Measurements from ENCODE around the gene TIE1.

TIE1 gene

DNA sequence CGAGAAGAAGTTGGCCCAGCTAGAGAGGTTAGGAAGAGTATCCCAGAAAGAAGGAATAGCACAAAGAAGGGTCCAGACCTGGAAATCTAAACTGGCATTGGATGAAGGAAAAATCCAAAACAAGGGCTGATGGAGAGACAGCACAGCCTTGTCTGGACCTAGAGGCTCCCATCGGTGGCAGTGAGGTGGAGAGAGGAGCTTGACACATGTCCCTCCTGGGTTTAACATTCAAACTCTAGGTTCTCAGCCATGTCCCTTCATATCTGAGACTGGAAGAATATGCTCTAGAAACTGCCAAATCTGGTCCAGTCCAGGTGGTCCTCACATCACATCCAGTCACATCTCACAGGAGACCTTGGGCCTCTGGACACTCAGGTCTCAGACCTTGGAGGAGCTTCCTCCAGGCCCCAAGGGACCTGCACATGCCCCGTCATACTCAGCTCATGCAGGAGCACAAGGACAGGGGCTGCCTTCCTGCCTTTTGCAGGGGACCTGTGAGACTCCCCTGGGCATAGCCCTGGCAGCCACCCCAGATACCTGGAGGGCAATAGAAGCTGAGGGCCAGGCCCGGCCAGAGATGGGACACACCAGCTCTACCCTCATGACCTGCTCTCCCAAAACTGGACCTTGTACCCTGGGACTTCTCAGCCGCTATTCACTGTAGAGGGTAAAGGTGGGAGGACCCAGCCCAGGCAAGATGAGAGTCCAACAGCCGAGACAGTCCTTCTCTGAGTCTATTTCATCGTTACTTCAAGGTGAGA is 23.5 kb upstream of the TIE1 start:
- DNase-seq (ENCODE audit: low read depth in 1 of 2, low spot score in 1 of 2), result no peak
- TF ChIP-seq JUND (IDR thresholded peaks at IDR 0.05; ENCODE audit: low read depth), result no peak
- in situ Hi-C loops (cut with HindIII; ENCODE audit: low pct_unique_long_range_greater_than_20kb, low sequenced_read_pairs), result no loop called here

DNA sequence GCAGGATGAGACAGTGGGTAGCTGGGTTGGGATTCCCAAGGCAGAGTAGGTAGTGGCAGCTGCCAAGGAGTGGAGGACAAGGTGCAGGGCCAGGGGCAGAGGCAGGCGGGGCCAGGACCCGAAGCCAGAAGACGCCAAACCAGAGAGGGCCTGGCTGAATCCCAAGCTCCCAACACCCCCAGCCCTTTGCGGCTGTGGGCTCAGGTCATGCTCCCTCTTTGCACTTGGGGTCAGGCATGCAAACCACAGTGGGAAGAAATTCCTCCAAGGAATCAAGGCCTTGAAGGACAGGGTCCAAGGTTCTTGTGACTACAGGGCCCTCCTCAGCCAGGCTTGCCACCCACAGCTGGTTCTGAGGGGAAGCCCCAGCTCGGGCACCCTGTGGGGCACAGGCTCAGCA is 21.6 kb upstream of the TIE1 start:
- no peak for DNase-seq (ENCODE audit: low read depth in 1 of 2, low spot score in 1 of 2)
- in situ Hi-C loops (cut with HindIII; ENCODE audit: low pct_unique_long_range_greater_than_20kb, low sequenced_read_pairs), result no loop called here
- TF ChIP-seq JUND (IDR thresholded peaks at IDR 0.05; ENCODE audit: low read depth), result no peak

DNA sequence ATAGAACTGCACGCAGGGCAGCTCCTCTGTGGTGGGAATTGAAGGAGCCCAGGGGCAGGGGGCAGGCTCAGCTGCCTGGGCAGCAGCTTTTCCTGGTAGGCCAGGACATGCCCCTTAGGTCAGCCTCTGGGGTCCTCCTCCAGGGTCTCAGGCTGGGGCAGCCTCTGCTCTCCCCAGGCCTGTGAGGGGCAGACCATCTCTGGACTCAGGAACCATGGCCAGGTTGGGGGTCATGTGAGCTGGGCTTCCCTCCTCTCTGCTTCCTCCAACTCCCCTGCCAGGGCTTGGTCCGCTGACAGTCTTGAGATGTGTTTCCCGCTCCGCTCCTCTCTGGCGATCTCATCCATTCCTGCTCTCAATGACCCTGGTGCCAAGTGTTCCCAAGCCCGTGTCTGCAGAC is 21.1 kb upstream of the TIE1 start:
- in situ Hi-C loops (cut with HindIII; ENCODE audit: low pct_unique_long_range_greater_than_20kb, low sequenced_read_pairs), result no loop called here
- TF ChIP-seq JUND (IDR thresholded peaks at IDR 0.05; ENCODE audit: low read depth), result no peak
- DNase-seq (ENCODE audit: low read depth in 1 of 2, low spot score in 1 of 2), result no peak

DNA sequence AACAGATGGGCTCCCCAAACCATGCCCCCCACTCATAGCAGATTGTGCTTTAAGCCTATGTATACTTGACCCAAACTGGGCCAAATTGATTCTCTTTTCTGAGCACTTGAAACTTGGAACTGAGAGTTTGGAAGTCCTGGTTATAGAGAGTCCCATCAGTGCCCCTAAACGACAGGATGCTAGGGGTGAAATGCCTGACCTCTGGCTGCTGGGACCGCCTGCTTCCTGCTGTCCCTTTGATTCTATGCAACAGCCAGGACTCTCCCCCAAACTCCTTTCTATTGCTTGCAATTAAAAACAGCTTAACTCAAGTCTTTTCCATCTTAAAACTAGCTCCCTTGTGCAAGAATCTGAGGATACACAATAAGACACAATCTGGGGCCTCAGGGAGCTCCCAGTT is 20.1 kb upstream of the TIE1 start:
- in situ Hi-C loops (cut with HindIII; ENCODE audit: low pct_unique_long_range_greater_than_20kb, low sequenced_read_pairs), result no loop called here
- no peak for TF ChIP-seq JUND (IDR thresholded peaks at IDR 0.05; ENCODE audit: low read depth)
- no peak for DNase-seq (ENCODE audit: low read depth in 1 of 2, low spot score in 1 of 2)

DNA sequence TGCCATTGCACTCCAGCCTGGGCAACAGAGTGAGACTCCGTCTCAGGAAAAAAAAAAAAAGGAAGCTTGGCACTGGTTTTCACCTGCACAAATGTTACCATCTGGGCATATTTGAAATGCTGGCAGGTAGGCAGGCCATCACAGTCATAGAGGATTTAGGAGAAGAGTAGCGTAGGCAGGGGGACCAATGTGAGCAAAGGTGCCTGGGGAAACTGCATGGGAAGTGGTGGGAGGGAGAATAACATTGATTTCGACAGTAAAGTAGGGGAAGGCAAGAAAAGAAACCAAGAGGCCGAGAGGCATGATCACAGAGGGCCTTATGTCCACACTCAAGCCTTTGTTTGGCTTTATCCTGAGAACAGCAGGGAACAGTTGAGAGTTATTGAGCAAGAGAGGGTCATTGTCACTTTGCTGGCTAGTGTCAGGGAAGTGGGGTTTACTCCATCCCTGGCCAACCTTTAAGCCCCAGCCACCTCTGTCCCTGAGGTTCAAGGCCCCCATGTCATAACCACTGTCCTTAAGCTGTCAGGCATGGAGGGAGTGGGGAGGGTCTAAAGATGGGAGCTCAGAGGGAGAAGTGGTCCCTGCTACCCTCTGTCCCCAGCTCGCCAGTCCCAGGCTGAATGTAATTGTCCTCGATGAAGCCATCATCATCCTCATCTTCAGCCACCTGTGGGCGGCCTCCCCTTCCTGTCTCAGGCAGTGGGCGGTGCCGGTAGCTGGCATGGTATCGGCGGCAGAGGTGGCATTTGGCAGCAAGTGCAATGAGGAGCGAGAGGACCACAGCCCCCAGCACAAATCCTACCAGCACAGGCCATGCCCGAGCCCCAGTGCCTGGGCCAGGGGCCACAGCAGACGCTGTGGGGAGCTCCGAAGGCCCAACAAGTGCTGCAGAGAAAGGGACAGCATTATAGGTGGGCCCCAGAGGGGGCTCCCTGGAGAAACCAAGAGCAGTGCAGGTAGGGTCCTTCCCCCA is 18.3 kb upstream of the TIE1 start:
- in situ Hi-C loops (cut with HindIII; ENCODE audit: low pct_unique_long_range_greater_than_20kb, low sequenced_read_pairs), result no loop called here
- DNase-seq (ENCODE audit: low read depth in 1 of 2, low spot score in 1 of 2), result no peak
- TF ChIP-seq JUND (IDR thresholded peaks at IDR 0.05; ENCODE audit: low read depth), result no peak

DNA sequence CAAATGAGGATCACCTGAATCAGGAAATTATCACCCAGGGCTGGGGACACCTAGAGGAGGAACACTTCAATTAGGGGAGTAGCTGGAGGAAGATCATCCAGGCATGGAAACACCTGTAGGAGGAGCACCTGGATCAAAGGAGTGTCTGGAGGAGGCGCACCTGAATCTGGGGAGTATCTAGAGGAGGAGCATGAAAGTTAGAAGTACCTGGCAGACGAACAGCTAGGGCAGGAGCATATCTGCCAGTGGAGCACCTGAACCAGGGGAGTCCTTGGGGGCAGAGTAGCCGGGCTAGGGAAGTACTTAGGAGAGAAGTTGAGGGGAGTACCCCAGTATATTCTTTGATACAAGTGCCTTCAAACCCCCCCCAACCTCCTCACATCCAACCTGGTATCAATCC is 16.7 kb upstream of the TIE1 start:
- DNase-seq (ENCODE audit: low read depth in 1 of 2, low spot score in 1 of 2), result no peak
- in situ Hi-C loops (cut with HindIII; ENCODE audit: low pct_unique_long_range_greater_than_20kb, low sequenced_read_pairs), result no loop called here
- no peak for TF ChIP-seq JUND (IDR thresholded peaks at IDR 0.05; ENCODE audit: low read depth)

DNA sequence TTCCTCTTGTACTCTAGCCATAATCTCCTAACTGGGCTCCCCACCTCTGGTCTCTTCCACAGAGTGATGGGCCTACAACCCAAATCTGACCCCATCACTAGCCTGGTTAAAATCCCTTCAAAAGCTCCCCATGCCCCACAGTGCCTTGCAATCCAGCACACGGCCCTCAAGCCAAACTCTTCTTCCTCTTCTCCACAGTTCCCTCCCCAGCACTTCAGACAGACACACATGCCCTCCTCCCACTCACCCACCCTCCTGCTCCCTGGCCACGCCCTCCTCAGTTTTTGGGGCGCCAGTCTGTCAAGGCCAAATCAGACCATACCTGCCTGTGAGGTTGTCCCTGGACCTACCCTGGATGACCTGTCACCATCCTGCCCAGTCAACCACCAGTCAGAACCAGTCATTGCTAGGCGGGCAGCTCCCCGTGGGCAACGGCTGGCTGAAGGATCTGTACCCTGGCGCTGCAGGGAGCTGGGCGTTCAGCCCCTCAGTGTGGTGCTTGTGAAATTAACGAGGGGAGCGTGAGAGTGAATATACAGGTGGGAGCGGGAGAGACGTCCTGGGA is 16.2 kb upstream of the TIE1 start:
- TF ChIP-seq JUND (IDR thresholded peaks at IDR 0.05; ENCODE audit: low read depth), result no peak
- DNase-seq (ENCODE audit: low read depth in 1 of 2, low spot score in 1 of 2), result no peak
- in situ Hi-C loops (cut with HindIII; ENCODE audit: low pct_unique_long_range_greater_than_20kb, low sequenced_read_pairs), result no loop called here

DNA sequence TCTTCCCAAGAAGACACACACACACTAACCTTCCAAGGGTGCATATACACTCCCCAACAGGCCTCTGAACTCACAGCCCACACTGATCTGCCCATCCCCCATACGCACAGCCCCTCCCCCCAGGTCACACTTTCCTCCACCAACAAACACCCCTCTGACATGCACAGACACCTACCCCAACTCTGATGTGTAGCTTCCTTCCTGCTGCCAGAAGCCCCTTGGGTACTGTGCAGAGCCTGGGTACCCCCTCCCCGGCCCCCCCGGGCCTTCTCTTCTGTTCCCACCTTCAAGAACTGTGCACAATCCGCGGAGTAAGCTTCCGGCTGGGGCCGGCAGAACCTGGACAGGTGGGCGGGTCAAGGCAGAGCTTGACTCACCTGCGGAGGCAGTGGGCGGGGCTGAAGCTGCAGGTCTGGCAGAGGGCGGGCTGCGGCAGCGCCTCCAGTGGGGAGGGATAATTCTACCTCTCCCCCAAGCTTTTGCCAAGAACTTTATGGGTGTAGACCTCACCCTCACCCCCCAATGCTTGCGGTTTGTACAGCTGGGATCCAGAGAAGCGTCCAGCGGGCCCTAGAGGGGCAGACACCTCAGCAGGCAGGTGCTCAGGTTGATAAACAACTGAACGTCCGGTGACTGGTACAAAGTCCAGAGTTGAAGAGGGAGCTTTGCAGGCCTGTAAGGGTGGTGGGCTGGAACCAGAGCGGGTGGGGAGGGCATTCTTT is 15.4 kb upstream of the TIE1 start, which contains the start of gene C1orf210:
Gene C1orf210, minus strand, starts transcription at position 313 of the 722 bp plus-strand sequence. CDS start 2,311 bp downstream, outside the sequence.
- in situ Hi-C loops (cut with HindIII; ENCODE audit: low pct_unique_long_range_greater_than_20kb, low sequenced_read_pairs), result no loop called here
- TF ChIP-seq JUND (IDR thresholded peaks at IDR 0.05; ENCODE audit: low read depth), result no peak
- peak; percentile 83 to 91 for DNase-seq (ENCODE audit: low read depth in 1 of 2, low spot score in 1 of 2)

DNA sequence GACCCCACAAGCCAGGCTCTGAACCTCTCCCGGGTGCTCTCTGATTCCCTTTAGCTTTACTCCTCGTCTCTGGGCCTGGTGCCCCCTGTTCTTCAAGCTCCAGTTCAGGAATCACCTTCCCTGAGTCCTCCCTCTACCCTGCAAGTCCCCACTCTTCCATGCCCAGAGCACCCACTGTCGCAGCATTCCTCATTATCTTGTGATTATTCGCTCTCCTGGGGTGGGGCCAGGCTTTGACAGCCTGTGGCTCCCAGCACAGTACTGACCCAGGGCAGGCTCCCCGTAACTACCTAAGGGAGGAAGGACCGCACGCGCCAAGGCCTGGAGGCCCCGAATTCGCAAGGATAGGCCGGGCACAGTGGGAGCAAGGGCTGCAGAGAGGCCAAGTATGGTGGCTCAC is 14.7 kb upstream of the TIE1 start:
- no peak for DNase-seq (ENCODE audit: low read depth in 1 of 2, low spot score in 1 of 2)
- no peak for TF ChIP-seq JUND (IDR thresholded peaks at IDR 0.05; ENCODE audit: low read depth)
- in situ Hi-C loops (cut with HindIII; ENCODE audit: low pct_unique_long_range_greater_than_20kb, low sequenced_read_pairs), result no loop called here

DNA sequence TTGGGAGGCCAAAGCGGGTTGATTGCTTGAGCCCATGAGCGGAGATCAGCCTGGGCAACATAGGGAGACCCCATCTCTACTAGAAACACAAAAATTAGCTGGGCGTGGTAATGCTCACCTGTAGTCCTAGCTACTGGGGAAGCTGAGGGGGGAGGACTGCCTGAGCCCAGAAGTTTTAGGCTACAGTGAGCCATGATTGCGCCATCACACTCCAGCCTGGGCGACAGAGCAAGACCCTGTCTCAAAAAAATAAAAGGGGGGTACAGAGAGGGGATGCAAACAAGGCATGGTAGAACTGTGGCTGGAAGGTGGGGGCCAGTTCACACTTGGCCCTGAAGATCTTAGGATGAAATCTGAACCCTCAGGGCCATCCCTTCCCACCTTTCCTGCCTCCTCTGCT is 14.2 kb upstream of the TIE1 start:
- in situ Hi-C loops (cut with HindIII; ENCODE audit: low pct_unique_long_range_greater_than_20kb, low sequenced_read_pairs), result no loop called here
- no peak for TF ChIP-seq JUND (IDR thresholded peaks at IDR 0.05; ENCODE audit: low read depth)
- no peak for DNase-seq (ENCODE audit: low read depth in 1 of 2, low spot score in 1 of 2)

DNA sequence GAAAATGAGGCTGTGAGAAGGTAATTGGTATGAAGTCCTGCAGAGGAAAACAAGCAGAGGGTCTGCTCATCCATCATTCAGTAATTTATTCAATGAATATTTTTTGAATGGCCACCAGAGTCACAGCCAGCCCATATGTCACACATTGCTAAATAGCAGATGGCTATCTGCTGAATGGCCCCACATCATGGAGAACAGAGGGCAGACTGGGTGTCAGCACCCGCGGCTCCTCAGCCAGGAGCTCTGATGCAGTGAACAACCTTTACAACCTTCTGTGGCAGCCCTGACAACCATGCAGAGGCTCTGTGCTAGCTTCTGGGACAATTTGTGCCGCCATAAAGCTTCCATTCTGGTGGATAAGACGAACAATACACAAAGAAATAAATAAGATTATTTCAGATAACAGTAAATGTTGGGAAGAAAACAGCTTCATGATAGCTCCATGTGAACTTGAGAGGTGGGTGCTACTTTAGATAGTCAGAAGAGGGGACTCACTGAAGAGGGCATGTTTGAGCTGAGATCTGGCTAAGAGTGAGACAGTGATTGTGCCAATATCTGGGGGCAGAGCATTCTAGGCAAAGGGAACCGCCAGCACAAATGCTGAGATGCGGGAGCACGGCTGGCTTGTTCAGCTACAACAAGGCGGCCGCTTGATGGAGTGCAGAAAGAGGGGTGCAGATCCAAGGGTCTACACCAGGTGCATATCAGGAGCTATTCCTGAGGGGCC is 12.6 kb upstream of the TIE1 start:
- no peak for DNase-seq (ENCODE audit: low read depth in 1 of 2, low spot score in 1 of 2)
- TF ChIP-seq JUND (IDR thresholded peaks at IDR 0.05; ENCODE audit: low read depth), result no peak

More for the DNA sequence above, 12.6 kb upstream of the TIE1 start:
- in situ Hi-C loops (cut with HindIII; ENCODE audit: low pct_unique_long_range_greater_than_20kb, low sequenced_read_pairs), result no loop called here
